DND-41 (cell line): ENCODE results near the gene SEC11C.

Source experiments
- EZH2 ChIP-seq: IDR thresholded peaks from 3 replicates; pipeline ENCODE4 v1.6.1; 2012; ENCODE audit warnings: borderline replicate concordance, low read depth, mild to moderate bottlenecking, moderate library complexity, low read length, inconsistent platforms; ENCODE audit not compliant: severe bottlenecking
- TF ChIP-seq, protein P1 (sequence below): IDR thresholded peaks from 2 replicates; pipeline ENCODE4 v1.5.1; 2012; ENCODE audit warnings: borderline replicate concordance, low read length, moderate library complexity, mild to moderate bottlenecking; ENCODE audit not compliant: poor library complexity, severe bottlenecking; ENCODE audit errors: extremely low read depth

DNA sequence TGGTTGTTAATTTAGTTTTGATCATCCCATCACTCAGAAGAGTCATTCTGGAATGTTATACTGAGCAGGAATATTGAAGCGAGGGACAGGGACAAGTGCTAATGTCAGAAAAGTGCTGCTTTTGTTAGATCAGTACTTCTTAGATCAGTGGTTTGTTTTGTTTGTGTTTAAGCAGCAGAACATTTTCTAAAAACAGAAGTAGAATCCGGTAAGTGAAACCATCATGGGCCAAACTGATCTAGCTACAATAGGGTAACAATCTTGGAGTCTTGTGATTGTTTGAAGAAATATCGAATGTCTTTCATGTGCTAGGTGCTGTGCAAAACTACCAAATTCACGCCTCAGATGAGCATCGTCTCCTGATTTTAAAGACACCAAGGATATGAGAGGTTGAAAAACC is 45.1 kb upstream of the SEC11C start:
- TF ChIP-seq, protein P1, sequence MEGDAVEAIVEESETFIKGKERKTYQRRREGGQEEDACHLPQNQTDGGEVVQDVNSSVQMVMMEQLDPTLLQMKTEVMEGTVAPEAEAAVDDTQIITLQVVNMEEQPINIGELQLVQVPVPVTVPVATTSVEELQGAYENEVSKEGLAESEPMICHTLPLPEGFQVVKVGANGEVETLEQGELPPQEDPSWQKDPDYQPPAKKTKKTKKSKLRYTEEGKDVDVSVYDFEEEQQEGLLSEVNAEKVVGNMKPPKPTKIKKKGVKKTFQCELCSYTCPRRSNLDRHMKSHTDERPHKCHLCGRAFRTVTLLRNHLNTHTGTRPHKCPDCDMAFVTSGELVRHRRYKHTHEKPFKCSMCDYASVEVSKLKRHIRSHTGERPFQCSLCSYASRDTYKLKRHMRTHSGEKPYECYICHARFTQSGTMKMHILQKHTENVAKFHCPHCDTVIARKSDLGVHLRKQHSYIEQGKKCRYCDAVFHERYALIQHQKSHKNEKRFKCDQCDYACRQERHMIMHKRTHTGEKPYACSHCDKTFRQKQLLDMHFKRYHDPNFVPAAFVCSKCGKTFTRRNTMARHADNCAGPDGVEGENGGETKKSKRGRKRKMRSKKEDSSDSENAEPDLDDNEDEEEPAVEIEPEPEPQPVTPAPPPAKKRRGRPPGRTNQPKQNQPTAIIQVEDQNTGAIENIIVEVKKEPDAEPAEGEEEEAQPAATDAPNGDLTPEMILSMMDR = no peak
- TF ChIP-seq EZH2 = no peak
